ENCODE data around the gene SUSD2. TPM values are rescaled to one million over a fixed set of nuclear protein-coding genes. Genes with fewer than 3 reads are reported as not detected.

SUSD2 gene
- total RNA-seq, 4 donors from 2014 or later: 10.7 to 367 (median 209) TPM

- peaks cover 0 to 62% (median 0%) of the 10 kb centered on the region in 3 donors for H3K36me3 ChIP-seq
These were observed 17.0 kb upstream of the SUSD2 start for GRCh38 chr22:24164243-24164642.

GRCh38 chr22:24164940-24165339, 16.3 kb upstream of the SUSD2 start:
- DNase-seq: no peak
- no peak for TF ChIP-seq CTCF (IDR thresholded peaks at IDR 0.05)
- TF ChIP-seq POLR2A (IDR thresholded peaks at IDR 0.05): no peak
- H3K27ac ChIP-seq: no peak overlapping the region
- H3K4me1 ChIP-seq: no peaks in the 10 kb centered on the region
- H3K4me3 ChIP-seq: no peak overlapping the region
- no peaks in the 10 kb centered on the region for H3K27me3 ChIP-seq
- peaks cover 0 to 69% (median 0%) of the 10 kb centered on the region in 3 donors for H3K36me3 ChIP-seq
- H3K9me3 ChIP-seq: no peaks in the 10 kb centered on the region

More at GRCh38 chr22:24164243-24164642, 17.0 kb upstream of the SUSD2 start:
- no peak overlapping the region for H3K27ac ChIP-seq
- H3K4me3 ChIP-seq: no peak overlapping the region
- H3K4me1 ChIP-seq: peaks cover 0 to 5% (median 0%) of the 10 kb centered on the region in 4 donors
- no peaks in the 10 kb centered on the region for H3K9me3 ChIP-seq
- no peaks in the 10 kb centered on the region for H3K27me3 ChIP-seq
- TF ChIP-seq POLR2A (IDR thresholded peaks at IDR 0.05) (no peak), CTCF (IDR thresholded peaks at IDR 0.05) (no peak)
- no peak for DNase-seq

- TF ChIP-seq CTCF (IDR thresholded peaks at IDR 0.05) (no peak), POLR2A (IDR thresholded peaks at IDR 0.05) (no peak)
- Histone ChIP-seq H3K4me3 (no peak overlapping the region), H3K27me3 (no peaks in the 10 kb centered on the region), H3K36me3 (peaks cover 0 to 77% (median 0%) of the 10 kb centered on the region in 3 donors), H3K9me3 (no peaks in the 10 kb centered on the region), H3K27ac (no peak overlapping the region), H3K4me1 (no peaks in the 10 kb centered on the region)
- DNase-seq: no peak
These were observed 15.6 kb upstream of the SUSD2 start for GRCh38 chr22:24165673-24166072.

- DNase-seq: no peak
- TF ChIP-seq POLR2A (IDR thresholded peaks at IDR 0.05) (no peak), CTCF (IDR thresholded peaks at IDR 0.05) (no peak)
- Histone ChIP-seq H3K4me1 (no peaks in the 10 kb centered on the region), H3K27ac (no peak overlapping the region), H3K36me3 (peaks cover 0 to 88% (median 0%) of the 10 kb centered on the region in 3 donors), H3K4me3 (no peak overlapping the region), H3K27me3 (no peaks in the 10 kb centered on the region), H3K9me3 (no peaks in the 10 kb centered on the region)
These were observed 14.5 kb upstream of the SUSD2 start for GRCh38 chr22:24166811-24167210.

GRCh38 chr22:24169439-24170058, 11.7 kb upstream of the SUSD2 start:
- H3K27ac ChIP-seq: no peak overlapping the region

More at GRCh38 chr22:24169439-24170058, 11.7 kb upstream of the SUSD2 start:
- Histone ChIP-seq H3K27me3 (no peaks in the 10 kb centered on the region), H3K9me3 (no peaks in the 10 kb centered on the region), H3K36me3 (peaks cover 0 to 95% (median 0%) of the 10 kb centered on the region in 3 donors), H3K4me3 (no peak overlapping the region), H3K4me1 (no peaks in the 10 kb centered on the region)
- no peak for DNase-seq
- no peak for TF ChIP-seq POLR2A (IDR thresholded peaks at IDR 0.05)
- TF ChIP-seq CTCF (IDR thresholded peaks at IDR 0.05): no peak

Data from Peyer's patch (tissue), 4 donors.